ENCODE data around the gene MPRIP. TPM values are rescaled to one million over a fixed set of nuclear protein-coding genes. Genes with fewer than 3 reads are reported as not detected.
"Not testable (repeated sequence)": the region's sequence is repeated elsewhere in the genome, so short reads cannot be mapped to it uniquely, and the experiment has no call there.

Gene MPRIP
- total RNA-seq, 1 donor from 2014 or later, result 144 TPM

DNA sequence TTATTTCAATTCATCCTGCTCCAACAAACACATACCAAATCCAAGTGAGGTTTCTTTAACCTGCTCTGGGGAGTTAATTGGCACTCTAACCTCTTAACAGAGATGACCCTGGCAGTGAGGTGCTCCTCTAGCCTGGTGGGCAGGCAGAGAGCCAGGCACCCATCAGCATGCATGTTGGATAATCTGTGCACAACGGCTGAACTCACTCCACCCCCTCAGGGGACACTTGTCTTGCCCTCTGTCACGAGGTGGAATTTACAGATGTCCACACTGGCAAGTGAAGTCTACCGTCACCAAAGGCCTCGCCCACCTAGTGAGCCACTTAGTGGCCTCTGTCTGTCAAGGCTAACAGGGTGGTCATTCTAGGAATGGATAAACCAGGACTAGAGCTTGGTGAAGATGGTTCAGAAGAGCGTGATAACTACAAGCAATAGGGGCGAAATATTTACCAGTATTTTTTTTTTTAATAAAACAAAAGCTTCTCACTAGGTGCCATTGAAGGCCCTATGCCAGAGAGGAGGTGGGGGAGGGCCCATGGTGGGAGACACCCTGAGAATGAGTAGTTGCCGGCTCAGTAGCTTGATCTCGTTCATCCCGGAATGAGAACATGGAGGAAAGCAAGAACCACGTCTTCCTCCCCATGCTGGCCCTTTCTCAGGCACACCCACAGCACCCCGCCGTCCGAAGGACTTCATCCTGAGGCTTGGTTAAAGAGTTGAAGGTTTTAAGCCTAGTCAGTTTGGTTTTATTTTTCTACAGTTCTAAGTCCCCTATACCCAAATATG lies 138.7 kb downstream of the MPRIP start:
- DNase-seq (ENCODE audit: low spot score), result no peak
- H3K27me3 Mint-ChIP-seq (ENCODE audit: low read depth), result no peaks in the 10 kb centered on the region
- peak overlapping the region; percentile 92 for H3K27ac Mint-ChIP-seq
- H3K4me1 Mint-ChIP-seq (ENCODE audit: low read depth), result peaks cover 82% of the 10 kb centered on the region
- no peaks in the 10 kb centered on the region for H3K9me3 Mint-ChIP-seq
- peak overlapping the region; percentile 72 for H3K4me3 Mint-ChIP-seq (ENCODE audit: low read depth)
- intact Hi-C loops (cut with micrococcal nuclease), result loop anchor here (5.0 to 10.0 kb wide), 2 partner anchors 56 to 136 kb away; partner anchors contain the start of genes FLCN and MPRIP
- H3K36me3 Mint-ChIP-seq (ENCODE audit: low read depth), result peaks cover 79% of the 10 kb centered on the region

DNA sequence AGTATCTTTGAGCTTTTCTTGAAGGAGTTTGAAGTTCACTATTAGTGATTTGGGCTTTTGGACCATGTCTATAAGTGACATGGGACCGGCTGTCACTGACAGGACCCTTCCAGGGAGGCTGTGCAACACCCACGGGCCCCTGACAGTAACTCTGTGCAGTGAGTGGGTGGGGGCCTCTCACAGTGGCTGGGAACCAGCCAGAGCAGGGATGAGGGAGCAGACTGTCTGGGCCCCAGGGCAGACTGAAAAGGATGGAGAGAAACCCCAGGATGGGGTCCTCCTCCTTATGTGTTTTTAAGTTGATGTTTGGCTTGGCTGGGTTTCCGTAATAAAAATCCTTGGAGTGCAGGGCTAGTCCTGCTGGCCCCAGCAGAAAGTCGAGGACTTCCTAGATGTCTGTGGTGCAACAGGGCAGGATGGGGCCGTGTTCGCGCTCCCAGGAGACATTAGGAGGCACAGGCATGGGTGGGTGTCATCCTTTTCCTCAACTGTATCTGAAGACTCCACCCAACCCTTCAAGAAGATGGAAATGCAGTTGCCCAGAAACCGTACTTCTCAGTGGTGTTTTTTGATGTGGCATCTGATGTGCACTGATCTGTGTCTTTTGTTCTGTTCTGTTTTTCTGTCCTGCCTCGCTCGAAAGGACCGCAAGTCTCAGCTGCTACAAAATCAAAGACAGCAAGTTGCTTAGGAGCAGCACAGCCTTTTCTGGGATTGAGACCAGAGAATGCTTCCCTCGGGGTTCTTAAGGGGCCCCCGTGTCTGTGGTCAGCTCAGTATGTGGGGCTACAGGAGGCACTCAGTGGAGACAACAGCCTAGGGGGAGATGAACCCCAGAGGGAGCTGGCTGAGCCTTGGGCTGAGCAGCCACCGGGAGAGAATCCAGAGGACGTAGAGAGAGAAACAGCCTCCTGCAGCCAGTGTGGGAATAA lies 139.7 kb downstream of the MPRIP start:
- intact Hi-C loops (cut with micrococcal nuclease), result loop anchor here (2.0 to 10.0 kb wide), 3 partner anchors 25 to 137 kb away; partner anchors contain the start of genes FLCN, MPRIP and PLD6
- peaks cover 81% of the 10 kb centered on the region for H3K4me1 Mint-ChIP-seq (ENCODE audit: low read depth)
- no peaks in the 10 kb centered on the region for H3K9me3 Mint-ChIP-seq
- DNase-seq (ENCODE audit: low spot score), result peak; percentile 40
- peak overlapping the region; percentile 76 for H3K4me3 Mint-ChIP-seq (ENCODE audit: low read depth)
- peak overlapping the region; percentile 91 for H3K27ac Mint-ChIP-seq
- H3K36me3 Mint-ChIP-seq (ENCODE audit: low read depth), result peaks cover 77% of the 10 kb centered on the region
- no peaks in the 10 kb centered on the region for H3K27me3 Mint-ChIP-seq (ENCODE audit: low read depth)

DNA sequence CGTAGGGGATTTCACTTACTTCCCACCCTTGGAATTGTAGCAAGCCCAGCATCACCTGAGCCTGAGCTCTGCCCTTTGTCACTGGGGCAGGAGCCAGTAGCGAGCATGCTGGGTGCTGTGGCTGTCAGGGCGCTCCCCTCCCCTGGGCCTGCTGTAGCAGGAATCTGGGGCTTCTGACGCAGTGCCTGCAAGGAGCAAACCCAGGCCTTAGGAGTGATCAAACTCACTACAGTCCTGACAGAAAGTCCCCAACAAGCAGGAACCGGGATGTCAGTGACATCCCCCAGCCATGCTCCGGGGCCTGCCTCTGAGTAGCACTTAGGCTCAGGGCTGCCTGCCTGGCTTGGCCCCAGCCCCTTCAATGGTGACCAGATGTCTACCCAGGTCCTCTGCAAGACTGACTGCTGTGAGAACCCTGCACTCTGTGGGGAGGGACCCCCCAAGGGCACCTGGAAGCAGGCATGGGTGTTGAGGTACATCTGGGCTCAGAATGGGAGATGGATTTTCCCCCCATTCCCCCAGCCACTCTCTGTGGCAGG lies 140.4 kb downstream of the MPRIP start:
- no peak for DNase-seq (ENCODE audit: low spot score)
- Mint-ChIP-seq H3K27ac (no peak overlapping the region), H3K9me3 (no peaks in the 10 kb centered on the region), H3K27me3 (ENCODE audit: low read depth) (no peaks in the 10 kb centered on the region), H3K36me3 (ENCODE audit: low read depth) (peaks cover 76% of the 10 kb centered on the region), H3K4me3 (ENCODE audit: low read depth) (peak overlapping the region; percentile 76), H3K4me1 (ENCODE audit: low read depth) (peaks cover 79% of the 10 kb centered on the region)
- intact Hi-C loops (cut with micrococcal nuclease), result loop anchor here (2.0 to 10.0 kb wide), 3 partner anchors 24 to 138 kb away; partner anchors contain the start of genes FLCN, MPRIP and PLD6

DNA sequence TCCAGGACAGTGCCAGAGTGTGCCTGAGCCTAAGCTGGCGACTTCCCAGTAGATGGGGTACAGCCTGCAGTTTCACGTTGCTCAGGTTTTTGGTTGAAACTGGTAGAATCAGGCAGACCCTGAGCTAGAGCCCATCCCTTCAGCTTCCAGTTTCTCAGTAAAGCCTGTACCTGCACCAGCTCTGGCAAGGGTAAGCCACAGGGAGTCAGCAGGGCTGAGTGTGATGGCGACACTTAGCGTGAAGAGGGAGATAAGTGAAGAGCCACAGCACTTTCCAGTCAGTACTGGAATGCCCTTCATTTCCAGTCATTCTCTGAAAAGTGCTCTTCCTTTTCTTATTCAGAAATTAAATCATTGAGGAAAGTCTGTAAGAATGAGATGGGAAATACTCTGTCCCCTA lies 141.5 kb downstream of the MPRIP start:
- no peak for DNase-seq (ENCODE audit: low spot score)
- H3K36me3 Mint-ChIP-seq (ENCODE audit: low read depth), result peaks cover 77% of the 10 kb centered on the region
- peak overlapping the region; percentile 90 for H3K27ac Mint-ChIP-seq
- intact Hi-C loops (cut with micrococcal nuclease), result loop anchor here (2.0 to 10.0 kb wide), 3 partner anchors 23 to 139 kb away; partner anchors contain the start of genes FLCN, MPRIP and PLD6
- H3K9me3 Mint-ChIP-seq, result no peaks in the 10 kb centered on the region
- no peak overlapping the region for H3K4me3 Mint-ChIP-seq (ENCODE audit: low read depth)
- H3K27me3 Mint-ChIP-seq (ENCODE audit: low read depth), result no peaks in the 10 kb centered on the region
- H3K4me1 Mint-ChIP-seq (ENCODE audit: low read depth), result peaks cover 74% of the 10 kb centered on the region

DNA sequence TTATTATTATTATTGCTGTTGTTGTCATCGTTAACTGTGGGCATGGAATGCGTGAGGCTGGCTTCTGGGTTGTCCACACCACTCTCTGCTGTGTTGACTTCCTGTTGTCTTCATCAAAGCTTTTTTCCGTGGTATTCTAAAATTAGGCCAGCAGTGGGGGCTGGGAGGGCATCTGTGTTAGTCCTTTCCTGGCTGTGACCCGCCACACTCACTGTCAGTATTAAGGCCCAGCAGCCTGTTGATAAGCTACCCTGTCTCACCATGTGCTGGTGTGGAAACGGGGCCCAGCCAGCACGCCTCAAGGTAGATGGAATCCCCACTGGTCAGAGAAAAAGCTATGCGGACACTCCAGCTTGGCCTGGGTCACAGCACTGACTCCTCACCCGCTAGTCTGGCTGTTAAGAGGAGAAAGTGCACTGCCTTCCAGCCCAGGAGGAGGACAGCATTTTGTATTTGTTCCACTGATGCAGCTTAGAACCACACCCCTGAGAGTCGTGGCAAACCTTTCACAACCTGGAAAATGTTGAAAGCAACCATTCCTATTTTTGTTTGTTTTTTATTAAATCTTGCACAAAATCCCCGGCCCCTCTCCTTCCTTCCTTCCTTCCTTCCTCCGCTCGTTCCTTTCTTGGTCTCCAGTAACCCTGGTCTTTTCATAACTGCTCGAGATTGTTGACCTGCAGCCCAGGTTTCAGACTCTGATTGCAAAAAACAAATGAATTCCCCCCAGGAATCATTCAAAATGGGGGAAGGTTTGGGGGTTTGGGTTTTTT lies 142.9 kb downstream of the MPRIP start:
- Mint-ChIP-seq H3K36me3 (ENCODE audit: low read depth) (peaks cover 70% of the 10 kb centered on the region), H3K4me1 (ENCODE audit: low read depth) (peaks cover 64% of the 10 kb centered on the region), H3K27ac (peak overlapping the region; percentile 90), H3K4me3 (ENCODE audit: low read depth) (peak overlapping the region; percentile 47)
- not testable (repeated sequence) for H3K9me3 Mint-ChIP-seq; DNase-seq (ENCODE audit: low spot score); H3K27me3 Mint-ChIP-seq (ENCODE audit: low read depth)
- intact Hi-C loops (cut with micrococcal nuclease), result loop anchor here (5.0 to 10.0 kb wide), 2 partner anchors 52 to 140 kb away; partner anchors contain the start of genes FLCN and MPRIP

DNA sequence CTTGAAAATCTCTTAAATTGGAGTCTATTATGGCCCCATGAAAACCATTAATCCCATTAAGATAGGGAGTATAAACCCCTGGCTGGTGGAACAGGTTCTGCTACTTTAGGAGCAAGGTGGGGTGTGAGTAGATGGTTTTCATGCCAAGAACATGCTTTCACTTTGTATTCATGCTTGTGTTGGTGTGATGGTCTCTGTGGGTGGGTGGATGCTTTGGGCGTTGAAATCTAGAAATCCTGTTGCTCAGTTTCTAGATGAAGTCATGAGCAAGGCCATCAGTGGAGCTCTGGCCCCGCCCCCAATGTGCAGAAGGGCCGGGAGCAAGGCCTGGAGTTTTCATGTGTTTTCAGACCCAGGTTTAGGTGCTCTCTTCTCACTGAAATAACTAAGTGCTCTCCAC lies 143.8 kb downstream of the MPRIP start:
- no peaks in the 10 kb centered on the region for H3K27me3 Mint-ChIP-seq (ENCODE audit: low read depth)
- H3K27ac Mint-ChIP-seq, result peak overlapping the region; percentile 90
- peak; percentile 62 for DNase-seq (ENCODE audit: low spot score)
- intact Hi-C loops (cut with micrococcal nuclease), result loop anchor here (2.0 to 10.0 kb wide), 2 partner anchors 37 to 141 kb away; partner anchors contain the start of gene MPRIP
- peaks cover 61% of the 10 kb centered on the region for H3K36me3 Mint-ChIP-seq (ENCODE audit: low read depth)
- H3K4me3 Mint-ChIP-seq (ENCODE audit: low read depth), result peak overlapping the region; percentile 67
- peaks cover 56% of the 10 kb centered on the region for H3K4me1 Mint-ChIP-seq (ENCODE audit: low read depth)
- no peaks in the 10 kb centered on the region for H3K9me3 Mint-ChIP-seq

DNA sequence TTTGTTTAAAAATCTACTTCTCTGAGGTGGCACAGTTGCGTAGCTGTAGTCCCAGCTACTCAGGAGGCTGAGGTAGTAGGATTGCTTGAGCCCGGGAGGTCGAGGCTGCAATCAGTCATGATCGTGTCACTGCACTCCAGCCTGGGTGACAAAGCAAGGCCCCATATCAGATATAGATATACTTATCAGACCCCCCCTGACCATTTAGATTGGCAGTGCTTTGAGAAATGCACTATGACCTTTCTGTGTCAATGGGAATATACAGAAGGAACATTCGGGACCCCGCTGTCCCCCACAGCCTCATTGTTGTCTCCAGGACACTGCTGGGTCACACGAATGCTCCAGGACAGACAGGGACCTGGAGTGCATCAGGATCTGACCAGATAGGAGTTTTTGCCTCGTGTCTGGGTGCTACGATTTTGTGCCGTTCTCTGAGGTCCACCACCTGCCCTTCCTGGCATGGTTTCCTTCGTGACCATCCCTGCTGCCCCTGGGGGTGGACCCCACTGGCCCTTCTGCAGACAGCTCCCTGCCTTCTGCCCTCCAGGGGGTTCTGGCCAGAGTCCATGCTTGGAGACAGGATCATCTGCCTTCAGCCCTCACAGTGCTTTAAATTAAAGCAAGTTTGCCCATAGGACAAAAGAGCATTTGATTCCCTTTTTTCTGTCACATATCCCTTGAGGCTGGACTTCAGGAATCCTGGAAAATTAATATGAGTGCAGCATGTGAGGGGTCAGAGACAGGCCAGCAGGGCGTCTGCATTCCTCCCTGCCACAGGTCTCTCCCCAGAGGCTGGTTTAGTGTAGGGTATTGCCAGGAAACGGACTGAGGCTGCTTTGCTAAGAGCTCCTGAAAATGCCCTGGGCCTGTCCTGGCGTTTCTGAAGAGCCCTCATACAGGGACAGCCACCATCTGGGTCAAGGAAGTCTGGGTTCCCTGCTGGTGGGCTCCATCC lies 144.6 kb downstream of the MPRIP start:
- Mint-ChIP-seq H3K4me1 (ENCODE audit: low read depth) (peaks cover 49% of the 10 kb centered on the region), H3K27me3 (ENCODE audit: low read depth) (no peaks in the 10 kb centered on the region), H3K27ac (peak overlapping the region; percentile 90), H3K4me3 (ENCODE audit: low read depth) (no peak overlapping the region), H3K36me3 (ENCODE audit: low read depth) (peaks cover 54% of the 10 kb centered on the region), H3K9me3 (no peaks in the 10 kb centered on the region)
- no peak for DNase-seq (ENCODE audit: low spot score)
- intact Hi-C loops (cut with micrococcal nuclease), result loop anchor here (2.0 to 10.0 kb wide), 2 partner anchors 38 to 142 kb away; partner anchors contain the start of gene MPRIP

DNA sequence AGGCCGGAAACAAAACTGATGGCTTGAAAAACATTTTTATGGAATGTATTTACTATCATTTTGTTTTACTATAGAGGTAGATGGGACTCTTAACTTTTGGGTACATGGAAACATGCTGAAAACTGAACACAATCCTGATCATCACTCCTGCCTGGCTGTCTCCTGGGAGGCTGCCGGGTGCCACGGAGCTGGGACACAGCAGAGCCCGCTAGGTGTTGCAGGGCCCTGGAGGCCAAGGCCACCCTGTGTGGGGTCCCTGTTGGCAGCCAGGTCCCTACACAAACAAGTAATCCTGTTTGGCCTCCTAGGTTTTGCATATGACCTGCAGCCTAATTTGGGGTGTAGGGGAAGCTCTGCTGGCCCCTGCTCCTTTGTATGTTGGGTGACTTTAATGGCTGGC lies 146.3 kb downstream of the MPRIP start:
- H3K36me3 Mint-ChIP-seq (ENCODE audit: low read depth), result peaks cover 46% of the 10 kb centered on the region
- no peak for DNase-seq (ENCODE audit: low spot score)
- no peak overlapping the region for H3K4me3 Mint-ChIP-seq (ENCODE audit: low read depth)
- no peaks in the 10 kb centered on the region for H3K9me3 Mint-ChIP-seq
- H3K27ac Mint-ChIP-seq, result no peak overlapping the region
- intact Hi-C loops (cut with micrococcal nuclease), result loop anchor here (10.0 kb wide), 1 partner anchor 144 kb away; the partner anchor contains the start of gene MPRIP
- H3K27me3 Mint-ChIP-seq (ENCODE audit: low read depth), result no peaks in the 10 kb centered on the region
- H3K4me1 Mint-ChIP-seq (ENCODE audit: low read depth), result peaks cover 37% of the 10 kb centered on the region

DNA sequence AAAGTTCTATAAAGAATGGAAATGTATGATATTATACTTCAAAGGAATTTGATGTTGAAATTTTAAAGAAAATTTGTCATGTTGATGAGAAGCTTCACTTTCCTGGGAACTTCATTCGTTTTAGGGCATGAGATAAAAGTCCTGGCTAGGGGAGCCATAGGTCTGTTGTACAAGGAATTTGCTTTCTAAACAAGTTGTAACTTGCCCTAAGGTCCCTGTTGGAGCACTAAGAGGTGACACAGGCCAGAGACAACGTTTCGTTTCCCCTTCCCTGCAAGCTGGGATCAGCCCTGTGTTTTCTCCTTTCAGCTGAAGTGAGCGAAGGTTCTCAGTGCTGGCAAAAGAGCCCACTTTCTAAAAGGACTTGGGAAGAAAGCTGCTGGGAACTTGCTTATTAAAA lies 147.3 kb downstream of the MPRIP start:
- intact Hi-C loops (cut with micrococcal nuclease), result loop anchor here (10.0 kb wide), 1 partner anchor 145 kb away; the partner anchor contains the start of gene MPRIP
- Mint-ChIP-seq H3K4me1 (ENCODE audit: low read depth) (peaks cover 28% of the 10 kb centered on the region), H3K9me3 (no peaks in the 10 kb centered on the region), H3K4me3 (ENCODE audit: low read depth) (no peak overlapping the region), H3K27ac (no peak overlapping the region), H3K36me3 (ENCODE audit: low read depth) (peaks cover 36% of the 10 kb centered on the region), H3K27me3 (ENCODE audit: low read depth) (no peaks in the 10 kb centered on the region)
- no peak for DNase-seq (ENCODE audit: low spot score)

DNA sequence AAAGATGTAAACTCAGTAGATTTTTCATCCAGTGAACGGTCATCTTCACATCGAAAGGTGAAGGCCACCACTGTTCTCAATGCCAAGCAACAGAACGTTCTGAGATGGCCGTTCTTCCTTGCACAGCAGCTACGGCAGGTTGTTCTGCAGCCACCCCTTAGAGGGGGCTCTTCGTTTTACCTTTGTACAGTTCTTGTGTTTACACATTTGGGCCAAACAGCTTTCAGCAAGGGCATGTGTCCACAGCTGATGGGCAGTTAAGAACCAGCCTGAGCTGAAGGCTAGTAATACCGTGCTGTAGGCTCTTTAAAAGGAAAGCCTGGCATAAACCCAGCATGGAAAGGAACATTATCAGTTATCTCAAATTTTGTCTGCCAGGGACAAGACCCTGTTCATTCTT lies 147.9 kb downstream of the MPRIP start:
- H3K27ac Mint-ChIP-seq, result no peak overlapping the region
- no peaks in the 10 kb centered on the region for H3K27me3 Mint-ChIP-seq (ENCODE audit: low read depth)
- intact Hi-C loops (cut with micrococcal nuclease), result no loop called here
- DNase-seq (ENCODE audit: low spot score), result no peak
- no peak overlapping the region for H3K4me3 Mint-ChIP-seq (ENCODE audit: low read depth)
- no peaks in the 10 kb centered on the region for H3K9me3 Mint-ChIP-seq
- H3K36me3 Mint-ChIP-seq (ENCODE audit: low read depth), result peaks cover 30% of the 10 kb centered on the region
- H3K4me1 Mint-ChIP-seq (ENCODE audit: low read depth), result peaks cover 22% of the 10 kb centered on the region

DNA sequence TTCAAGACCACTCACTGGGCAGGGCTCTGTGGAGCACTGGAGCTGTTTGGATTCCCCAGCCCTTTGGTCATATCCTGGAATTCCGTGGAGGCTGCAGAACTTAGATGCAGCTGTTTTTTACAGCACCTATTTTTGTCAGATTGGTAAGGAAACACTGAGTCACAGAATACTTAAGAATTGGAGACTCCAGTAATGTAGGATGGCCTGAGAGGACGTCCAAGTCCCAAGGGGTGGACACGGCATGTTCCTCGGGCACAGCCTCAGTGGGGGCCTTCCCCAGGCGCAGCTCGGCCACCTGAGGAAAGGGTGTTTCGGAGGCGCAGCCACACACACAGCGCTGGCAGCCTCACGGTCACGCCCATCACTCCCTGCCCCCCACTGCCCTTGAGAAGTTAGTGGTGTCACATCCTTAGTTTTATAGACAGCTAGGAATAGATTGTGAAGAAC lies 149.1 kb downstream of the MPRIP start:
- H3K36me3 Mint-ChIP-seq (ENCODE audit: low read depth), result peaks cover 18% of the 10 kb centered on the region
- intact Hi-C loops (cut with micrococcal nuclease), result no loop called here
- no peak for DNase-seq (ENCODE audit: low spot score)
- no peaks in the 10 kb centered on the region for H3K9me3 Mint-ChIP-seq
- no peak overlapping the region for H3K4me3 Mint-ChIP-seq (ENCODE audit: low read depth)
- H3K27ac Mint-ChIP-seq, result no peak overlapping the region
- H3K27me3 Mint-ChIP-seq (ENCODE audit: low read depth), result no peaks in the 10 kb centered on the region
- H3K4me1 Mint-ChIP-seq (ENCODE audit: low read depth), result peaks cover 10% of the 10 kb centered on the region
